Ovary (tissue), 9 donors: ENCODE measurements around the gene PRR20C. TPM values are rescaled to one million over a fixed set of nuclear protein-coding genes. Genes with fewer than 3 reads are reported as not detected.
"Not testable (repeated sequence)": the region's sequence is repeated elsewhere in the genome, so short reads cannot be mapped to it uniquely, and the experiment has no call there.

Experiments
- DNase-seq, 5 donors: peaks; one replicate each; pipeline ENCODE4 v3.0.0-alpha.2; 2019 to 2020
- H3K27ac ChIP-seq, 2 donors: fragments of 200-600 bp; one replicate each; pipeline versions ENCODE4 v1.5.1 to v1.8.0; 2019 to 2022
- H3K27me3 ChIP-seq: fragments of 200-600 bp; one replicate; pipeline ENCODE4 v1.8.0; 2022
- H3K36me3 ChIP-seq: fragments of 200-600 bp; sonication (generic); one replicate; pipeline ENCODE4 v1.5.1; 2019
- H3K4me1 ChIP-seq: one replicate; pipeline ENCODE4 v1.8.1; 2013; ENCODE audit warnings: mild to moderate bottlenecking, moderate library complexity; ENCODE audit not compliant: insufficient read depth
- H3K4me3 ChIP-seq: fragments of 200-600 bp; sonication (generic); one replicate; pipeline ENCODE4 v1.5.1; 2017
- H3K9me3 ChIP-seq, 2 donors: fragments of 200-600 bp in 1 of 2; sonication (generic) in 1 of 2; one replicate each; pipeline versions ENCODE4 v1.5.1 to v1.8.1; 2013 to 2019; ENCODE audit warnings: mild to moderate bottlenecking in 1 of 2, moderate library complexity in 1 of 2
- EP300 ChIP-seq: sonication (generic); formaldehyde crosslinking; IDR thresholded peaks from one replicate; pipeline ENCODE4 v1.6.1; 2017; ENCODE audit warnings: antibody characterized with exemption
- POLR2A ChIP-seq: fragments of 450-650 bp; IDR thresholded peaks from one replicate; pipeline ENCODE4 v1.6.1; 2017; ENCODE audit warnings: antibody characterized with exemption, mild to moderate bottlenecking, moderate library complexity
- WGBS, 3 donors: extraction: QIAGEN DNeasy Blood & Tissue Kit in 1 of 3; methylation state at CpG; one replicate each; pipeline versions ENCODE4 v1.1.5 to v1.1.7; 2013 to 2017; 5-methylcytosine and 5-hydroxymethylcytosine counted together
- intact Hi-C, 4 donors: fragments of 100-400 bp; cut with DNase I; formaldehyde crosslinking; loops; one replicate each; pipeline versions ENCODE4 v1.11.0 to v1.15.1; 2022 to 2023
- polyA plus RNA-seq, 2 donors: library from polyadenylated mRNA; stranded (reverse); fragments of 200-250 nt in 1 of 2; fragments of 350-450 nt in 1 of 2; fragmentation: Illumina TruSeq in 1 of 2; extraction: RNeasy Lipid Tissue Mini Kit (QIAGEN cat#74804) in 1 of 2; gene quantifications; one replicate each; pipeline ENCODE4 v1.2.3, GENCODE V29; 2013 to 2014
- total RNA-seq, 7 donors: library from RNA; depleted of rRNA in 2 of 7; stranded (reverse); fragments of >200 nt in 2 of 7; fragmentation: NEBNext Ultra II Directional in 3 of 7; extraction: Animal tissue kit (Norgen Biotek cat#: 25700) in 3 of 7; gene quantifications; one replicate each; pipeline versions ENCODE4 v1.1.0 to v1.2.4, GENCODE V29; 2016 to 2023
- TF ChIP-seq, protein P1 (sequence below), 3 donors: fragments of 450-650 bp in 2 of 3; fragments of 200-600 bp in 1 of 3; IDR thresholded peaks; one replicate each; pipeline versions ENCODE4 v1.5.1 to v1.8.0; 2016 to 2022; ENCODE audit warnings: antibody characterized with exemption in 3 of 3, mild to moderate bottlenecking in 1 of 3
- donor health status: DM: no; HTN: no; CAD: no; lungs with moderate emphysema.
- donor health status: DM: no; HTN: no; CAD: no.
- donor health status: Bipolar disorder and iron deficiency.
- donor health status: DM: yes; HTN: yes; CAD: no.
- donor health status: DM: no; HTN: no; CAD: no.
- donor health status: DM: yes; HTN: yes; CAD: no.

Gene PRR20C
- total and polyA plus RNA-seq, 9 donors, result not detected

DNA sequence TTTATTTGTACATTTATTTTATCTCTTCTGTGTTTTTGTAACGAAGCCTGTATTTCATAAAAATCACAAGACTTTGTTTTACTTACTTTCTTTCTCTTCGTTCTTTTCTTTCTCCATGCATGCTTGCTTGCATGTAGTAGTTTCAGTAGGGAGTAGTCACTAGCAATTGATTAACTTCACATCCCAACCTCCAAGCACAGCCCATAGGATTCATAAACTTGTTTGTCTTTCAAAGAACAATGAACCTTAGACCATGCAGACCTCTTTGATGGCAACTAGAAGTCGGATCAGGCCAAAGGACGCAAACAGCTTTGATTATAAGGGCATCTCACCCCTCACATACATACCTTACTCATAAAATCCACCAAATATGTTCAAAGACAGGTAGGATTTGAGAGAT is 16.3 kb upstream of the PRR20C start:
- DNase-seq, result no peak
- intact Hi-C loops, result no loop called here
- Histone ChIP-seq H3K9me3 (no peaks in the 10 kb centered on the region), H3K27me3 (no peaks in the 10 kb centered on the region), H3K27ac (no peak overlapping the region), H3K36me3 (no peaks in the 10 kb centered on the region), H3K4me3 (no peak overlapping the region), H3K4me1 (no peaks in the 10 kb centered on the region)
- WGBS, 3 donors, result 71 to 92% (median 76%) methylated on average over 4 of the region's 4 CpGs
- no peak for TF ChIP-seq POLR2A
- TF ChIP-seq, protein P1, sequence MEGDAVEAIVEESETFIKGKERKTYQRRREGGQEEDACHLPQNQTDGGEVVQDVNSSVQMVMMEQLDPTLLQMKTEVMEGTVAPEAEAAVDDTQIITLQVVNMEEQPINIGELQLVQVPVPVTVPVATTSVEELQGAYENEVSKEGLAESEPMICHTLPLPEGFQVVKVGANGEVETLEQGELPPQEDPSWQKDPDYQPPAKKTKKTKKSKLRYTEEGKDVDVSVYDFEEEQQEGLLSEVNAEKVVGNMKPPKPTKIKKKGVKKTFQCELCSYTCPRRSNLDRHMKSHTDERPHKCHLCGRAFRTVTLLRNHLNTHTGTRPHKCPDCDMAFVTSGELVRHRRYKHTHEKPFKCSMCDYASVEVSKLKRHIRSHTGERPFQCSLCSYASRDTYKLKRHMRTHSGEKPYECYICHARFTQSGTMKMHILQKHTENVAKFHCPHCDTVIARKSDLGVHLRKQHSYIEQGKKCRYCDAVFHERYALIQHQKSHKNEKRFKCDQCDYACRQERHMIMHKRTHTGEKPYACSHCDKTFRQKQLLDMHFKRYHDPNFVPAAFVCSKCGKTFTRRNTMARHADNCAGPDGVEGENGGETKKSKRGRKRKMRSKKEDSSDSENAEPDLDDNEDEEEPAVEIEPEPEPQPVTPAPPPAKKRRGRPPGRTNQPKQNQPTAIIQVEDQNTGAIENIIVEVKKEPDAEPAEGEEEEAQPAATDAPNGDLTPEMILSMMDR (IDR thresholded peaks at IDR 0.05), result no peak
- no peak for TF ChIP-seq EP300

- intact Hi-C loops, result no loop called here
- H3K9me3 ChIP-seq, result no peaks in the 10 kb centered on the region
- H3K27me3 ChIP-seq, result no peaks in the 10 kb centered on the region
- H3K27ac ChIP-seq, result no peak overlapping the region
- no peaks in the 10 kb centered on the region for H3K4me1 ChIP-seq
- H3K4me3 ChIP-seq, result no peak overlapping the region
- TF ChIP-seq, protein P1 (IDR thresholded peaks at IDR 0.05), result no peak
- TF ChIP-seq EP300 (no peak), POLR2A (no peak)
- H3K36me3 ChIP-seq, result no peaks in the 10 kb centered on the region
- no peak for DNase-seq
- 86 to 95% (median 89%) methylated on average over 5 of the region's 5 CpGs for WGBS, 3 donors
Observed at GRCh38 chr13:57138988-57139387, 14.9 kb upstream of the PRR20C start.

GRCh38 chr13:57139781-57140180 is 14.1 kb upstream of the PRR20C start:
- H3K9me3 ChIP-seq, H3K4me1 ChIP-seq, H3K36me3 ChIP-seq, H3K27me3 ChIP-seq, DNase-seq, H3K4me3 ChIP-seq, intact Hi-C loops, H3K27ac ChIP-seq: not testable (repeated sequence)
- WGBS, 3 donors, result 95 to 100% (median 96%) methylated on average over 7 to 11 of the region's 18 CpGs

- intact Hi-C loops, H3K27ac ChIP-seq, DNase-seq, H3K27me3 ChIP-seq, H3K4me1 ChIP-seq, H3K36me3 ChIP-seq, H3K9me3 ChIP-seq, H3K4me3 ChIP-seq: not testable (repeated sequence)
- WGBS, 3 donors, result 88 to 97% (median 91%) methylated on average over 10 to 14 of the region's 34 CpGs
Observed at GRCh38 chr13:57140235-57140968, 13.5 kb upstream of the PRR20C start, which contains the start of gene PRR20A. TSS of gene PRR20A (plus strand) at chr13:57140918. CDS start at chr13:57141305, 387 bp downstream.

DNA sequence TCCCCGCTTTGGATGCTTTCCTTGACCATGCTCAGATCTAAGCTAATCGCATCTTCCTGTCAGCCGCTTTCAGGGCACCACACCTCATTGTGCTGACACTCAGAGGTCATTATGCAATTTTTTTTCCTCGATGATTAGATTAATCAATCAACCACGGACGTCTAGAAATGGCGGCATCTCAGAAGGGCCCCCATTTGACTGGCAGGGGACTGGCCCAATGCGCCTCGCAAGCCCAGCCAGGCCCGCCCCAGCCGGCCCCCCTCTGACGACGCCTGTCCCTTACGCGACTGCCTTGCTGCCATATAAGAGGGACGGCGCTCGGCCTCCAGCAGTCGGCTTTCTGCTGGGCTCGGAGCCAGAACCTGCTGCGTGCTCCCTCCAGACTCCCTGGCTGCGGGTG is 6.7 kb upstream of the PRR20C start, which contains the start of gene PRR20B:
Gene PRR20B (plus strand): TSS at position 301 of the 400 bp plus-strand sequence. CDS start 387 bp downstream, outside the sequence.
- intact Hi-C loops, H3K36me3 ChIP-seq, DNase-seq, H3K4me3 ChIP-seq, H3K27ac ChIP-seq, H3K27me3 ChIP-seq, H3K9me3 ChIP-seq, H3K4me1 ChIP-seq: not testable (repeated sequence)
- no CpG with 5 or more reads among the region's 22 CpGs for WGBS, 3 donors

GRCh38 chr13:57148106-57148505 is 5.8 kb upstream of the PRR20C start:
- DNase-seq, intact Hi-C loops, H3K27ac ChIP-seq, H3K4me3 ChIP-seq, H3K36me3 ChIP-seq, H3K9me3 ChIP-seq, H3K27me3 ChIP-seq, H3K4me1 ChIP-seq: not testable (repeated sequence)
- 93 to 94% (median 93%) methylated on average over 6 to 9 of the region's 14 CpGs for WGBS, 3 donors

GRCh38 chr13:57160332-57160731 is 6.5 kb downstream of the PRR20C start, which contains the start of gene PRR20D:
TSS of gene PRR20D (plus strand) at chr13:57160632. CDS start at chr13:57161019, 387 bp downstream.
- H3K9me3 ChIP-seq, result not testable (repeated sequence)

DNA sequence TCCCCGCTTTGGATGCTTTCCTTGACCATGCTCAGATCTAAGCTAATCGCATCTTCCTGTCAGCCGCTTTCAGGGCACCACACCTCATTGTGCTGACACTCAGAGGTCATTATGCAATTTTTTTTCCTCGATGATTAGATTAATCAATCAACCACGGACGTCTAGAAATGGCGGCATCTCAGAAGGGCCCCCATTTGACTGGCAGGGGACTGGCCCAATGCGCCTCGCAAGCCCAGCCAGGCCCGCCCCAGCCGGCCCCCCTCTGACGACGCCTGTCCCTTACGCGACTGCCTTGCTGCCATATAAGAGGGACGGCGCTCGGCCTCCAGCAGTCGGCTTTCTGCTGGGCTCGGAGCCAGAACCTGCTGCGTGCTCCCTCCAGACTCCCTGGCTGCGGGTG is 13.0 kb downstream of the PRR20C start, which contains the start of gene PRR20E:
Gene PRR20E (plus strand): TSS at position 301 of the 400 bp plus-strand sequence. CDS start 387 bp downstream, outside the sequence.
- WGBS, 3 donors, result no CpG with 5 or more reads among the region's 22 CpGs
- H3K36me3 ChIP-seq, H3K27ac ChIP-seq, DNase-seq, H3K27me3 ChIP-seq, H3K9me3 ChIP-seq, H3K4me3 ChIP-seq, H3K4me1 ChIP-seq, intact Hi-C loops: not testable (repeated sequence)

More at GRCh38 chr13:57160332-57160731, 6.5 kb downstream of the PRR20C start, which contains the start of gene PRR20D:
- H3K4me3 ChIP-seq, intact Hi-C loops, H3K27ac ChIP-seq, H3K27me3 ChIP-seq, H3K4me1 ChIP-seq, DNase-seq, H3K36me3 ChIP-seq: not testable (repeated sequence)
- WGBS, 3 donors, result no CpG with 5 or more reads among the region's 22 CpGs
